GM21528 (cell line): Measurements from ENCODE around the gene NELFA.
"Not testable (repeated sequence)": the region's sequence is repeated elsewhere in the genome, so short reads cannot be mapped to it uniquely, and the experiment has no call there.

ENCODE experiments used
- ATAC-seq: cut with Tn5 transposase; IDR thresholded peaks from one replicate; pipeline ENCODE4 v1.9.1; 2021; ENCODE audit warnings: mild to moderate bottlenecking, moderate library complexity; ENCODE audit not compliant: unreplicated experiment, low FRiP score

Gene NELFA

DNA sequence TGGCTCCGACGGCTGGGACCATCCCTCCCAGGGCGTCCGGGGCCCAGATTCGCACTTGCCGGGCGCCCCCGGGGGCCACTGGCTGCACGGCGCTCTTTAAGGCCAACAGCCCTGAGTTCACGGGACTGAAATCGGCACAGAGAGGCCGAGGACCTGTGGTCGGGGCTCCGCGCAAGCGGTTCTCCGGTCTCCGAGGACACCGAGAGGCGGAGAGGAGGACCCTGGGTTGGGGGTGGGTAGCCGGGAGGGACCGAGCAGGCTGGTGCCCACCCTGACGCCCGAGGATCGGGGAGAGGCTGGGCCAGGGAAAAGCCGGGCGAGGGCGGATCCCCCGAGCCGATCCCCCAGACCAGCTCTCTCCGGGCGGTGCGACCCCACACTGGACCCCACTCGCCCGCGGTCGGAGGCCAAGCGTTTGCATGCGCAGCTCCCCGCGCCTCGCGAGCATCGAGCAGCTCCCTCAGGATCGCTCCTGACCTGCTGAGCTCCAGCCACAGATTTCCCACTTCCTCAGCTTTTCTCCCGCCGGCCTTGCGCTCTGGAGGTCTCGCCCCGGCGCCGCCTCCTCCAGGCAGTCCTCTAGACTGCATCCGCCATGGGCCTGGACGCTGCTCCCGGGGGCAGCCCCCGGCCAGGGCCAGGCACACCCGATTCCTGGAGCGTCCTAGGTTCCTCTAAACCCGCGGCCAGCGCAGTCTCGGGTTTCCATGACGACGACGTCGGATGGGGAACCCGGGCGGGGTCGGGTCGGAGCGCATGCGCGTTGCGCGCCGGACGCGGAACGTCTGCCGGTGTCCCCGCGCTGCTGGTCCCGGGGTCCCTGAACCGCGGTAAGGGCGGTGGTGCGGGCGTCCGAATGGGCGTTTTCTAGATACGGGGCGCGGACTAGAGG lies 32.7 kb upstream of the NELFA start:
- peak; percentile 66 for ATAC-seq

- no peak for ATAC-seq
These were observed 31.8 kb upstream of the NELFA start for GRCh38 chr4:2040391-2041238.

GRCh38 chr4:2036866-2037265 lies 28.1 kb upstream of the NELFA start:
- no peak for ATAC-seq

GRCh38 chr4:2036327-2036726 lies 27.6 kb upstream of the NELFA start:
- ATAC-seq: no peak

- not testable (repeated sequence) for ATAC-seq
These were observed 22.4 kb upstream of the NELFA start for GRCh38 chr4:2031161-2031560.

DNA sequence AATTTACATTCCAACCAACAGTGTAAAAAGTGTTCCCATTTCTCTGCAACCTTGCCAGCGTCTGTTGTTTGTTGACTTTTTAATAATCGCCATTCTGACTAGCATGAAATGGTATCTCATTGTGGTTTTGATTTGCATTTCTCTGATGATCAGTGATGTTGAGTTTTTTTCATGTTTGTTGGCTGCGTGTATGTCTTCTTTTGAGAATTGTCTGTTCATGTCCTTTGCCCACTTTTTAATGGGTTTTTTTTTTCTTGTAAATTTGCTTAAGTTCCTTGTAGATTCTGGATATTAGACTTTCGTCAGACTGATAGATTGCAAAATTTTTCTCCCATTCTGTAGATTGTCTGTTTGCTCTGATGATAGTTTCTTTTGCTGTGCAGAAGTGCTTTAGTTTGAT lies 18.3 kb upstream of the NELFA start:
- not testable (repeated sequence) for ATAC-seq

DNA sequence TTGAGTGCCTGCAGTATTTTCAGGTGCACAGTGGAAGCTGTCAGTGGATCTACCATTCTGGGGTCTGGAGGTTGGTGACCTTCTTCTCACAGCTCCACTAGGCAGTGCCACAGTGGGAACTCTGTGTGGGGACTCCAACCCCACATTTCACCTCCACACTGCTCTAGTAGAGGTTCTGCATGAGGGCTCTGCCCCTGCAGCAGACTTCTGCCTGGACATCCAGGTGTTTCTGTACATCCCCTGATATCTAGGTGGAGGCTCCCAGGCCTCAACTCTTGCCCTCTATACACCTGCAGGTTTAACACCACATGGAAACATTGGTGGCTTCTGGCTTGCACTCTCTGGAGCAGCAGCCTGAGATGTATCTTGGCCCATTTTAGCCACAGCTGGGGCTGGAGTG lies 17.0 kb upstream of the NELFA start:
- no peak for ATAC-seq

GRCh38 chr4:2024683-2025082 lies 15.9 kb upstream of the NELFA start:
- no peak for ATAC-seq

DNA sequence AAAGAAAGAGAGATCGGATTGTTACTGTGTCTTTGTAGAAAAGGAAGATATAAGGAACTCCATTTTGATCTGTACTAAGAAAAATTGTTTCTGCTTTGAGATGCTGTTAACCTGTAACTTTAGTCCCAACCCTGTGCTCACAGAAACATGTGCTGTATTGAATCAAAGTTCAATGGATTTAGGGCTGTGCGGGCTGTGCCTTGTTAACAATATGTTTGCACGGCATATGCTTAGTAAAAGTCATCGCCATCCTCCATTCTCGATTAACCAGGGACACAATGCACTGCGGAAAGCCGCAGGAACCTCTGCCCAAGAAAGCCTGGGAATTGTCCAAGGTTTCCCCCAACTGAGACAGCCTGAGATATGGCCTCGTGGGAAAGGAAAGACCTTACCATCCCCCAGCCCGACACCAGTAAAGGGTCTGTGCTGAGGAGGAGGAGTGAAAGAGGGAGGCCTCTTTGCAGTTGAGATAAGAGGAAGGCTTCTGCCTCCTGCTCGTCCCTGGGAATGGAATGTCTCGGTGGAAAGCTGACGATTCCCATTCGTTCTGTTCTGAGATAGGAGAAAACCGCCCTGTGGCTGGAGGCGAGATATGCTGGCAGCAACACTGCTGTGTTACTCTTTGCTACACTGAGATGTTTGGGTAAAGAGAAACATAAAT lies 12.7 kb upstream of the NELFA start:
- not testable (repeated sequence) for ATAC-seq

DNA sequence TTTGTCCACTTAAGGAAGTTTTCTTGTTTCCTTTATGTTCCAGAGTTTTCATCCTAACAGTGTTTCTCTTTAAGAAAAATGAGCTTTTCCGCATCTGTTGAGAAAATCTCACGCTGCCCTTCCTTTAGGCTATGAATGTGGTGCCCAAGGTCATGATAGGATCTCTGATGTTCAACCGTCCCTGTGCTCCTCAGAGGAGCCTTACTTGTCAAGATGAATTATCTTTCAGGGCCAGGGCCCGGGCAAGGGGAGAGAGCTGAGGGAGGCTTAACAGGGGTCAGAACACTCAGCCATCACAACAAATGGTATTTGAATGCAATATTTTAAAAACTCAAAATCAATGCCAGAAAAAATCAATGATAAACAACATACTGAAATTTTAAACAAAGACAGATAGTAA lies 6.2 kb upstream of the NELFA start:
- no peak for ATAC-seq

DNA sequence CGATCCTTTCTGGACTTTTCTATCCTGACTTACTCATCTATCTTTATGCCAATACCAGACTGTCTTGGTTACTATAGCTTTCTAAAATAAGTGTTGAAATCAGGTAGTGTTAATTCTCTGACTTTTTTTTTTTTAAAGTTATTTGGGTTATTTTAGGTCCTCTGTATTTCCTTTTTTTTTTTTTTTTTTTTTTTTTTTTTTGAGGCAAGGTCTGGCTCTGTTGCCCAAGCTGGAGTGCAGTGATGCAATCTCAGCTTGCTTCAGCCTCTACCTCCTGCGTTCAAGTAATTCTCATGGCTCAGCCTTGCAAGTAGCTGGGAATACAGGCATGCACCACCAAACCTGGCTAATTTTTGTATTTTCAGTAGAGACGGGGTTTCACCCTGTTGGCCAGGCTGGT lies 2.8 kb upstream of the NELFA start:
- no peak for ATAC-seq

DNA sequence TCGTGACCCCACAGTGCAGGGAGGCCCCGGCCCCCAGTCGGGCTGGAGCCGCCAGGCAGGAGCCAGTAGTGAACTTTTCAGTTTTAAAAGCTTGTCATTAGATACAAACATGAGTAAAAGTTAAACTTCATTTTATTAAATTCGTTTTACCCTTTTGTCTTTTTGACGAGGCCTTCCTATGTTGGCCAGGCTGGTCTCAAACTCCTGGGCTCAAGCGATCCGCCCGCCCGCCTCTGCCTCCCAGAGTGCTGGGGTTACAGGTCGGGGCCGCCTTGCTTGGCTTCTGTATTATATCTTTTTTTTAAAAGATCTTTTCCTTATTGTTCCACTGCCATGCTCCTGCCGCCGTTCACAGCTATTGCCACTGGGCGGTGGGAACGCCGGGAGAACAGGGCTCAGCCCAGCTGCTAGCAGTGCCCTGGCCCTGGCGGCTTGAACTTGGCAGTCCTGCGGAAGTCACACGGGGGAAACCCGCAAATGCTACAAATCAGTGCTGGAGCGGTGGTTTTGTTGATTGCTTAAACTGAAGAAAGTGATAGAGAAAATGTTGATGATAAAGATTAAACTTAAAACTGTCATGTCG lies 968 bp upstream of the NELFA start:
- no peak for ATAC-seq

- no peak for ATAC-seq
These were observed 178 bp downstream of the NELFA start for GRCh38 chr4:2008671-2008920.

- no peak for ATAC-seq
These were observed 737 bp downstream of the NELFA start for GRCh38 chr4:2007804-2008670.

DNA sequence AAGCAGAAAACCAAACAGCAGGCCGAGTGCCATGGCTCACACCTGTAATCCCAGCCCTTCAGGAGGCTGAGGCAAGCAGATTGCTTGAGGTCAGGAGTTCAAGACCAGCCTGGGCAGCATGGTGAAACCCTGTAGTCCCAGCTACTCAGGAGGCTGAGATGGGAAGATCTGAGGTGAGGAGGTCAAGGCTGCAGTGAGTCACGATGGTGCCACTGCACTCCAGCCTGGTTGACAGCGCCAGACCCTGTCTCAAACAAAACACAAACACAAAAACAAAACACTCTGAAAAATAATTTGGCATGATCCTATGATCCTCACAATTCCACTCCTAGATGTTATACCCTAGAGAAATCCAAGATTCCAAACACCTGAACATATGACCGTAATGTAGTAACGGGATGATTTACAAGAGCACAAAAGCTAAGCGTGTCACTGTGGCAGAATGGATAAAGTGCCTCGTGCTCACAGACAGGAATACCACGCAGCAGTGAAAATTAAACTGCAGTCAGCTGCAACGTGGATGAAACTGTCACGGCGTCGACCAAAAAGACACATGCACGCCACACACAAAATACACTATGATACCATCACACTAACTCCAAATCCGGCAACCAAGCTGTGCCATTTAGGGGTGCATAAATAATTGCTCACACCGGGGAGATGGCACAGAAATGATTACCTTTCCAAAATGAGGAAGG lies 1.7 kb downstream of the NELFA start:
- no peak for ATAC-seq

GRCh38 chr4:2006367-2006766 lies 2.4 kb downstream of the NELFA start:
- ATAC-seq: no peak

GRCh38 chr4:2003361-2003760 lies 5.4 kb downstream of the NELFA start:
- not testable (repeated sequence) for ATAC-seq

GRCh38 chr4:1999308-1999707 lies 9.5 kb downstream of the NELFA start:
- ATAC-seq: not testable (repeated sequence)

DNA sequence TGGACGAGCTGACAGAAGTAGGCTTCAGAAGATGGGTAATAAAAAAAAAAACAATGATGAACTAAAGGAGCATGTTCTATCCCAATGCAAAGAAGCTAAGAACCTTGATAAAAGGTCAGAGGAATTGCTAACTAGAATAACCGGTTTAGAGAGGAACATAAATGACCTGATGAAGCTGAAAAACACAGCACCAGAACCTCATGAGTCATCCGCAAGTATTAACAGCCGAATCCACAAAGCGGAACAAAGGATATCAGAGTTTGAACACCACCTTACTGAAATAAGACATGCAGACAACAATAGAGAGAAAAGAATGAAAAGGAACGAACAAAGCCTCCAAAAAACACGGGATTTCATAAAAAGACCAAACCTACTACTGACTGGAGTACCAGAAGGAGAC lies 10.5 kb downstream of the NELFA start:
- no peak for ATAC-seq
